Mononuclear cell (primary cell): ENCODE results near the gene ANKRD44. TPM values are rescaled to one million over a fixed set of nuclear protein-coding genes. Genes with fewer than 3 reads are reported as not detected.
"Not testable (repeated sequence)": the region's sequence is repeated elsewhere in the genome, so short reads cannot be mapped to it uniquely, and the experiment has no call there.

ENCODE experiments used
- H3K27me3 ChIP-seq: 2 replicates; pipeline ENCODE4 v1.6.0; 2011; ENCODE audit warnings: low read length, control low read depth; ENCODE audit not compliant: insufficient read depth
- H3K4me1 ChIP-seq: 2 replicates; pipeline ENCODE4 v1.5.1; 2011; ENCODE audit warnings: mild to moderate bottlenecking, low read length, control low read depth; ENCODE audit not compliant: insufficient read depth
- H3K4me3 ChIP-seq: 2 replicates; pipeline ENCODE4 v1.5.1; 2011; ENCODE audit warnings: mild to moderate bottlenecking, low read length, moderate library complexity
- H3K9me3 ChIP-seq: 2 replicates; pipeline ENCODE4 v1.5.1; 2011; ENCODE audit warnings: low read depth, mild to moderate bottlenecking, control low read depth, low read length
- total RNA-seq: library from RNA; depleted of rRNA; stranded (reverse); fragments of >200 nt; gene quantifications from one replicate; pipeline ENCODE4 v1.2.3, GENCODE V29; 2012

The ANKRD44 gene
- total RNA-seq, 1 donor, result 171 TPM

- no peaks in the 10 kb centered on the region for H3K9me3 ChIP-seq
- no peak overlapping the region for H3K4me3 ChIP-seq
- no peaks in the 10 kb centered on the region for H3K27me3 ChIP-seq
- H3K4me1 ChIP-seq, result no peaks in the 10 kb centered on the region
Measured at GRCh38 chr2:197073270-197073669, 237.3 kb downstream of the ANKRD44 start.

- Histone ChIP-seq H3K4me1 (no peaks in the 10 kb centered on the region), H3K9me3 (no peaks in the 10 kb centered on the region), H3K27me3 (no peaks in the 10 kb centered on the region), H3K4me3 (no peak overlapping the region)
Measured at GRCh38 chr2:197072533-197072932, 238.0 kb downstream of the ANKRD44 start.

GRCh38 chr2:197071790-197072436 is 238.7 kb downstream of the ANKRD44 start:
- Histone ChIP-seq H3K27me3 (no peaks in the 10 kb centered on the region), H3K4me1 (no peaks in the 10 kb centered on the region), H3K4me3 (no peak overlapping the region), H3K9me3 (no peaks in the 10 kb centered on the region)

GRCh38 chr2:197071213-197071612 is 239.4 kb downstream of the ANKRD44 start:
- Histone ChIP-seq H3K9me3 (no peaks in the 10 kb centered on the region), H3K27me3 (no peaks in the 10 kb centered on the region), H3K4me1 (no peaks in the 10 kb centered on the region), H3K4me3 (no peak overlapping the region)

GRCh38 chr2:197069958-197070357 is 240.6 kb downstream of the ANKRD44 start:
- H3K4me1 ChIP-seq, result no peaks in the 10 kb centered on the region
- H3K4me3 ChIP-seq, result no peak overlapping the region
- no peaks in the 10 kb centered on the region for H3K9me3 ChIP-seq
- H3K27me3 ChIP-seq, result no peaks in the 10 kb centered on the region

- H3K27me3 ChIP-seq, H3K4me3 ChIP-seq, H3K9me3 ChIP-seq, H3K4me1 ChIP-seq: not testable (repeated sequence)
Measured at GRCh38 chr2:197062574-197062973, 248.0 kb downstream of the ANKRD44 start.

GRCh38 chr2:197059477-197059876 is 251.1 kb downstream of the ANKRD44 start:
- H3K9me3 ChIP-seq, result peaks cover 14% of the 10 kb centered on the region
- no peaks in the 10 kb centered on the region for H3K27me3 ChIP-seq
- H3K4me3 ChIP-seq, result no peak overlapping the region
- H3K4me1 ChIP-seq, result no peaks in the 10 kb centered on the region

- Histone ChIP-seq H3K4me1 (no peaks in the 10 kb centered on the region), H3K27me3 (no peaks in the 10 kb centered on the region)
Measured at GRCh38 chr2:197058777-197059300, 251.7 kb downstream of the ANKRD44 start.

GRCh38 chr2:197057959-197058358 is 252.6 kb downstream of the ANKRD44 start:
- H3K27me3 ChIP-seq, result no peaks in the 10 kb centered on the region
- H3K9me3 ChIP-seq, result peaks cover 14% of the 10 kb centered on the region
- no peaks in the 10 kb centered on the region for H3K4me1 ChIP-seq
- H3K4me3 ChIP-seq, result no peak overlapping the region

More at GRCh38 chr2:197058777-197059300, 251.7 kb downstream of the ANKRD44 start:
- Histone ChIP-seq H3K9me3 (peaks cover 14% of the 10 kb centered on the region), H3K4me3 (no peak overlapping the region)

GRCh38 chr2:197055045-197055444 is 255.5 kb downstream of the ANKRD44 start:
- Histone ChIP-seq H3K4me3 (no peak overlapping the region), H3K27me3 (no peaks in the 10 kb centered on the region), H3K4me1 (no peaks in the 10 kb centered on the region), H3K9me3 (peaks cover 14% of the 10 kb centered on the region)

- H3K9me3 ChIP-seq, result peaks cover 14% of the 10 kb centered on the region
- H3K4me1 ChIP-seq, result no peaks in the 10 kb centered on the region
- H3K27me3 ChIP-seq, result no peaks in the 10 kb centered on the region
- no peak overlapping the region for H3K4me3 ChIP-seq
Measured at GRCh38 chr2:197054437-197054836, 256.1 kb downstream of the ANKRD44 start.

- no peak overlapping the region for H3K4me3 ChIP-seq
- H3K27me3 ChIP-seq, result no peaks in the 10 kb centered on the region
- H3K9me3 ChIP-seq, result peaks cover 14% of the 10 kb centered on the region
- H3K4me1 ChIP-seq, result no peaks in the 10 kb centered on the region
Measured at GRCh38 chr2:197052356-197052755, 258.2 kb downstream of the ANKRD44 start.

GRCh38 chr2:197045115-197045514 is 265.5 kb downstream of the ANKRD44 start:
- H3K4me1 ChIP-seq, result no peaks in the 10 kb centered on the region
- no peaks in the 10 kb centered on the region for H3K9me3 ChIP-seq
- H3K27me3 ChIP-seq, result no peaks in the 10 kb centered on the region
- H3K4me3 ChIP-seq, result no peak overlapping the region

- Histone ChIP-seq H3K27me3 (no peaks in the 10 kb centered on the region), H3K9me3 (no peaks in the 10 kb centered on the region), H3K4me1 (no peaks in the 10 kb centered on the region), H3K4me3 (no peak overlapping the region)
Measured at GRCh38 chr2:197042739-197043196, 267.8 kb downstream of the ANKRD44 start.

- Histone ChIP-seq H3K9me3 (no peaks in the 10 kb centered on the region), H3K27me3 (no peaks in the 10 kb centered on the region), H3K4me1 (no peaks in the 10 kb centered on the region), H3K4me3 (no peak overlapping the region)
Measured at GRCh38 chr2:197037863-197038398, 272.6 kb downstream of the ANKRD44 start.

GRCh38 chr2:197035002-197035401 is 275.6 kb downstream of the ANKRD44 start:
- Histone ChIP-seq H3K4me3 (no peak overlapping the region), H3K27me3 (no peaks in the 10 kb centered on the region), H3K4me1 (no peaks in the 10 kb centered on the region), H3K9me3 (no peaks in the 10 kb centered on the region)
